Islet precursor cell (in vitro differentiated cells): ENCODE measurements around the gene DERL3.

Source experiments
- DNase-seq: peaks from one replicate; pipeline ENCODE4 v3.0.0-alpha.2; 2018

The DERL3 gene

DNA sequence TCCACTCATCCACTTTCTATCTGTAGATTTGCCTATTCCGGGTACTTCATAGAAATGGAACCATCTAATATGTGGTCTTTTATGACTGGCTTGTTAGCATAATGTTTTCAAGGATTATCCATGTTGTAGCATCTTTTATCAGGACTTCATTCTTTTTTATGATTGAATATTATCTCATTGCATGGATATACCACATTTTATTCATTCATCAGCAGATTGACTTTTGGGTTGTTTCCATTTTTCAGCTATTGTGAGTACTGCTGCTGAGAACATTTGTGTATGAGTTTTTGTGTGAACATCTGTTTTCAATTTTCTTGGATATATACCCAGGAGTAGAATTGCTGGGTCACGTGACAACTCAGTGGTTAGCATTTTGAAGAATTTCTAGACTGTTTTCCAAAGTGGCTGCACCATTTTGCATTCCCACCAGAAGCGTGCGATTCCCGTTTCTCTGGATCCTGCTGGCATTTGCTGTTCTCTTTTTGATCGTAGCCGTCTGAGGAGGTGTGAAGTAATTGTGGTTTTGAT, 8.9 kb downstream of the DERL3 start:
- DNase-seq, result no peak

- peak; percentile 49 for DNase-seq
Measured at GRCh38 chr22:23828800-23829680, 9.8 kb downstream of the DERL3 start.

GRCh38 chr22:23827351-23827995, 11.3 kb downstream of the DERL3 start:
- DNase-seq, result no peak

DNA sequence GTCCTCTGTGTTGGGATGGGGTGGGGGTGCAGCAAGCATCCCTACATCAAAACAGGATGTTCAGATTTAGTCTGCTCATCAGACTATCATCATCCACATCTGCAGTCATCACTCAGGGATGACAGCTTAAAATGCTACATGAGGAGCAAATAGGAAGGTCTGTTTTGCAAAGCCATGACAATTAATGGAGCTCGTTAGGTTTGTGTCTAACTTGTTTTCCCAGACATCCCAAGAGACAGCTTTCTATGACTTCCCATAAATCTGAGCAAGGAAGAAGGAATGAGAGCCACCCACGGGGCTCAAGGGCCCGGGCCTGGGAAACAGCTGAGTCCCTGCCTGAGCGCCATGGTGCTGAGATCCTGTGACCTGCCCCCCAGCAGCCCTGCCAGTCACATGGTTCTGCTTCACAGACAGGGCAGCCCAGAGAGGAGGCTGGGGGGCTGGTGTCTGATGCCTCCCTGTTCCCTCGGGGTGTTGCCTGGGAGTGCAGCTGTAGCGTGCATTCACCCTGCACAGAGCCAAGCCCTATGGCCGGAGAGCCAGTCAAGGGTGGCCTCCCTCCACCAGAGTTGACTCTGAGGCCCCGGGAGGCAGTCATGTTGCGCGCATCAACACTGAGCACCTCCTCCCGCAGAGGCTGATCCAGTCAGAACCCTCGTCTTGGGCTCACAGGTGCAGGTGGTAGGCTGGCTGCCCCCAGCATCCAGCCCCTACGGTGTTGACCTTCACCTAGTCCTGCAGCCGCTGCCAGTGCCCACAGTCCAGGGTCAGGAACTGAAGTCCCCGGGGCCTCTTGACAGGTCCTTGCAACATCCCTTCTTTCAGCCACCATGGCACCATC, 12.1 kb downstream of the DERL3 start:
- peak; percentile 57 for DNase-seq

DNA sequence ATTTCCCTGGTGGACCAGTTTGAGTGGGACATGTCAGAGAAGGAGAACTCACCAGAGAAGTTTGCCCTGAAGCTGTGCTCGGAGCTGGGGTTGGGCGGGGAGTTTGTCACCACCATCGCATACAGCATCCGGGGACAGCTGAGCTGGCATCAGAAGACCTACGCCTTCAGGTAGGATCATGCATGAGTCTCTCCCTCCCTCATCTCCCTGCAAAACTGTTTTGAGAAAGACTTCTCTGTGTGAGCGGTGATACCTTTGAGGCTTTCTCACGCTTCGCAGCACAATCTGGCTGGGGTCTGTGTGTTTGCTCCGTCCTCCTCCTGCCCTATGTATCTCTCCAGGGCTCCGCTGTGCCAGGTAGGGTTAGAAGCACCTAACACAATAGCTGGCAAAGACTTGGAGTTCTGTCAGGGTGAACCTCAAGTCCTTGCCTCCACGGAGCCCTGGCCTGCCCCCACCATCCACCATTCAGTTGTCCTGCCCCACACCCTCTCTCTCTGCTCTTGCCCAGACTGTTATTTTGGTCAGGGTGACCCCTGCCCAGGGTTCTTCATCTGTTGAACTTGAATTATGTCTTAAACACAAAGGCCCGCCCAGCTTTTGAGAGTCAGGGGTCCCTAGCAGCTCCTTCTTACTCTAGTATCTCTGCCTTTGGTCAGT, 13.4 kb downstream of the DERL3 start:
- DNase-seq, result no peak

GRCh38 chr22:23824476-23825245, 14.1 kb downstream of the DERL3 start:
- no peak for DNase-seq

DNA sequence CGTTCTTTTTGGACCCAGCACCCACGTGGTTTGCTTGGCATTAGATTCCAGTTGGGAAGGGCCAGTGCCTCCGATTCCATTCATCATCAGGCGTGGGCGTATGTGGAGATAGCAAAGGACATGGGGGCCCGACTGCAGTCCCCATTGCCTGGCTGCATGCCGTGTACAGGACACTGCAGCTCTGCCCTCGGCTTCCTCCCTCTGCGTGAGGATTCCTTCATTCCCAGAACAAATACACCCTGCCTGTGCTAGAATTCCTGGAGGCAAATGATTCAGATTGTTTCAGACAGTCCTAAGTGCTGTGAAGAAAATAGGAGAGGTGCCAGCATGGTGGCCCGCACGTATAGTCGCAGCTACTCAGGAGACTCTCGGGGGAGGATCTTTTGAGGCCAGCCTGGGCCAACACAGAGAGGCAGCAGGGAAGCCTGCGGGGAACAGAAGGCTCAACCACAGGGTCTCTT, 15.4 kb downstream of the DERL3 start:
- no peak for DNase-seq

GRCh38 chr22:23822101-23822671, 16.6 kb downstream of the DERL3 start:
- no peak for DNase-seq

- no peak for DNase-seq
Measured at GRCh38 chr22:23820748-23821211, 18.0 kb downstream of the DERL3 start.

- DNase-seq, result no peak
Measured at GRCh38 chr22:23818541-23818940, 20.3 kb downstream of the DERL3 start.

- no peak for DNase-seq
Measured at GRCh38 chr22:23817146-23817545, 21.7 kb downstream of the DERL3 start.

- DNase-seq, result no peak
Measured at GRCh38 chr22:23816156-23816976, 22.4 kb downstream of the DERL3 start.

DNA sequence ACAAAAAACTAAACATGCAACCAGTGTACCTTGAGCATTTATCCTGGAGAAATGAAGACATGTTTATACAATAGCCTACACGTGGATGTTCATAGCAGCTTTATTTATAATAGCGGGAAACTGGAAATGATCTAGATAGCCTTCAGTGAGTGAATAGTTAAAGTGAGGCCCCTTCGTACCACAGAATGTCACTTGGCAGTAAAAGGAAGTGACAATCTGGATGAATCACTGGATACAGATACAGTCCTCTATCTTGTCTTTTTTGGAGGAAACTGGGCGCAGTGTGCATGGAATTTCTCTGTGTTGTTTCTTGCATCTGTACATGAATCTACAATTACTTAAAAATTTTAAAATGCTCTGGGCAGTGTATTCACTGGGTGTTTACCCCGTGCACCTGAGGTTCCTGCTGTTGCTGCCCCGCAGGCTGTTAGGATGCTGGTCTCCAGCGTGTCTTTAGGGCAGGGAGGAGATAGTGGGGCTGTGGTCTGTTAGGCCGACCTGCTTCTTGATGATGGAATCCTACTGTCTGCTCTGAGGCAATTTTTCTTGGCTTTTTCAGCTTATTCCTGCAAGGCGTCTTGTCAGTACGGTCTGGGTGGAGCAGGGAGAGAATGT, 23.2 kb downstream of the DERL3 start:
- DNase-seq, result no peak

DNA sequence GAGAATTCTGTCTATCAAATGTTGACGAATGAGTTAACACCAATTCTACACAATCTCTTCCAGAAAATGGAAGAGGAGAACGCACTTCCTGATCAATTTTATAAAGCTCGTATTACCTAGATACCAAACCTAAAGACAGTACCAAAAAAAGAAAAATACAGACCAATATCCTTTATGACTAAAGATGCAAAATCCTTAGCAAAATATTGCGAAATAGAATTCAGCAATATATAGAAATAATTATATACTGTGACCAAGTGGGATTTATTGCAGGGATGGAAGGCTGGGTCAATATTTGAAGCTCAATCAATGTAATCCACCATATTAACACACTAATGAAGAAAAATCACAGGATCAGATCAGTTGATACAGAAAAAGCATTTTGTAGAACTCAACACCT, 26.4 kb downstream of the DERL3 start:
- DNase-seq, result no peak

GRCh38 chr22:23806837-23807236, 32.0 kb downstream of the DERL3 start:
- no peak for DNase-seq

DNA sequence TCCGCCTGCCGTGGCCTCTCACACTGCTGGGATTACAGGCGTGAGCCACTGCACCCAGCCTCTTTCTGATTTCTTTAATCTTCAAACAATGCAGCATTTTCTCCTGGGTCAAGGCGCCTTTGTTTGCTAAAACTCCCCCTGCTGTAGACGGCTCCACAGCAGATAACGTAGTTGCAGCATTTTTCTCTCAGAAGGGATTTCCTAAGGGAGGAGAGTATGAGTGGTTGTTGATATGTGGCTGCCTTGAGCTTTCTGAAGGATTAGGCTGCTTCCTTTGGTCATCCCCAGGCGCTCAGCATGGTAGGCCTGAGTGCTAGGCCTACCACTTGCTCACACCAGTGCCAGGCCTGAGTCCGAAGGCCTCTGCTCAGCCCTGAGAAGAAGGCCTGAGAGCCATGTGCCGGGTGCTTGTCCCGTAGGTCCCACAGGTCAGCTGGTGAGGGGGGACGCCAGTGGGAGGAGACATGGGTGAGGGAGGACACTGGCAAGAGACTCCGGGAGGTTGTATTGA, 34.0 kb downstream of the DERL3 start:
- no peak for DNase-seq

DNA sequence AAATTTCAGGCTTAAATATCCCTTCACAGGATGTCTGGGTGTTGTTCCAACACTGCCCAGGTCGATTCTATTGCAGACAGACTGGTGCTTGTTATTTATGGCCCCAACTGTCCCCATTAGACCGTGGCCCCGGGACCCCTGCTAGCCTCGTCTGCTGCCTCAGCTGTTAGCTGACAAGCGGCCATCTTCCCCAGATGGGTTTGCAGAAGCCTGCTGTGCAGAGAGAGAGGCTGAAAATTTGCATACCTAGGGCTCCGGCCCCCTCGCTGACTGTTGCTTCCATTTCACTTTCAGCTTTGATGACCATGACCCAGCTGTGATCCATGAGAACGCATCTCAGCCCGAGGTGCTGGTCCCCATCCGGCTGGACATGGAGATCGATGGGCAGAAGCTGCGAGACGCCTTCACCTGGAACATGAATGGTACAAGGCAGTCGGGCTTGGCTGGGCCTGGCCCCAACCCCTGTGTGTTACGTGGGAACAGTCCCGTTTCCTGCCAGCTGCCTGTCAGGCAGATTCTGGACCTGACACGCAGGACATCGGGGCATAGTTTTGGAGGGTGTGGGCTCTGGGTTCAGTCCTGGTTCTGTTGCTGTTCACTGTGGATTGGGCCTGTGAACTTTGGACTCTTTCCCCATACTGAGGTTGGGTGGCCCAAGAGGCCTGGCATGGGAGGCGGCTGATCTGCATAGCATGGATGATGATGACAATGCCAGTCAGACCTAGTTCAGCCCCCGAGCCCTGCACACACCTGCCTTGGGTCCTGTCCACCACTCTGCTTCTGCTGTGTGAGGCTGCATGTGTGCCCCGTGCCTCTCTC, 35.6 kb downstream of the DERL3 start:
- DNase-seq, result no peak

DNA sequence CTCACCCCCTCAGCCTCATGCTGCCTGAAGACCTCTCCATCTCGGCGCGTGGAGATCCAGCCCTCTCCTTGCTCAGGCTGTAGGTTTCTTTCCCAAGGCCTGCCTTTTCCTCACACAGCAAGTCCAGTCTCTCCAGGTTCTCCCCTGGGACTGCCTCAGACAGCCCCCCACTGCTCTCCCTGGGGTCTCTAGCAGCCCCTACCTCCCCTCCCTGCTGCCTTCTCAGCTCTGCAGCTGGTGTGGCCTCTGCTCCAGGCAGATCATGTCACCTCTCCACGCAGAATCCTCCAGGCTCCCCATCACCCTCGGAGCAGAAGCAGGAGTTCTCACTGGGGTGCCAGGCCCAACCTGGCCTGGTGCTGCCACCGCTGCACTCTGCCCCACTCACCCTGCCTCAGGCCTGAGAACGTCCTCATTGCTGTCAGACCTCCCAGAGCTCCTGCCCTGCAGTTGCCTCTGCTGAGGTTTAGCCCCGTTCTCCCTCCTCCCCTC, 36.9 kb downstream of the DERL3 start:
- DNase-seq, result no peak
